HepG2 (cell line): Measurements from ENCODE around the gene PLPPR3. TPM values are rescaled to one million over a fixed set of nuclear protein-coding genes. Genes with fewer than 3 reads are reported as not detected.
A peak's percentile ranks its signal among the peaks of the same experiment; 100 is the strongest.

Source experiments
- ATAC-seq: fragments of 200-7000 bp; cut with Tn5 transposase; 3 replicates; pipeline ENCODE4 v1.9.1; 2020; ENCODE audit warnings: mild to moderate bottlenecking, moderate library complexity
- BruUV-seq: library from RNA; stranded (reverse); fragments of 400-500 nt; replicated peaks from 2 replicates; lab custom pipeline; 2021; lab: Mats Ljungman, UMichigan
- CTCF ChIA-PET: fragments of 300-600 bp; formaldehyde crosslinking; extraction: SDS; loops from one replicate; lab custom pipeline; 2021; ENCODE audit warnings: low total read pairs, inconsistent platforms, low intra/inter-chr PET ratio; lab: Yijun Ruan, JAX
- POLR2A ChIA-PET: fragments of 350-600 bp; sonication (Branson Sonifier 250); formaldehyde crosslinking; loops from one replicate; lab custom pipeline; 2020; ENCODE audit warnings: antibody characterized with exemption, inconsistent platforms; lab: Yijun Ruan, JAX
- DNase-seq: peaks from one replicate; pipeline ENCODE4 v3.0.0-alpha.2; 2015; ENCODE audit warnings: low spot score
- FAIRE-seq: peaks from 3 replicates; lab custom pipeline; 2011; peaks lifted over from hg19 to GRCh38; lab: Jason Lieb, UNC
- H2AFZ ChIP-seq: one replicate; pipeline ENCODE4 v1.6.1; 2011; ENCODE audit warnings: low read length, inconsistent platforms
- H3K27ac ChIP-seq: fragments of 300-600 bp; 3 replicates; pipeline ENCODE4 v1.8.0; 2011; ENCODE audit warnings: mixed run types, mild to moderate bottlenecking, mixed read lengths, low read length, inconsistent platforms; ENCODE audit not compliant: insufficient read depth; ENCODE audit errors: extremely low read length
- H3K27me3 ChIP-seq, 2 experiments: fragments of 200-600 bp in 1 of 2; 2 replicates in 1 of 2; 3 replicates in 1 of 2; pipeline versions ENCODE4 v1.6.0 to v1.8.0; 2011; ENCODE audit warnings: low read length in 2 of 2, mild to moderate bottlenecking in 2 of 2, moderate library complexity in 2 of 2, inconsistent platforms in 1 of 2; ENCODE audit not compliant: insufficient read depth in 2 of 2, control insufficient read depth in 1 of 2
- H3K36me3 ChIP-seq, 2 experiments: fragments of 200-600 bp in 1 of 2; replicated peaks in 1 of 2; 2 replicates in 1 of 2; 3 replicates in 1 of 2; pipeline versions ENCODE4 v1.5.1 to v1.8.0; 2011; ENCODE audit warnings: low read length in 2 of 2, inconsistent platforms in 1 of 2; ENCODE audit not compliant: insufficient read depth in 2 of 2, control insufficient read depth in 1 of 2
- H3K4me1 ChIP-seq: 2 replicates; pipeline ENCODE4 v1.5.1; 2012; ENCODE audit warnings: low read length, inconsistent platforms; ENCODE audit not compliant: insufficient read depth
- H3K4me2 ChIP-seq: 2 replicates; pipeline ENCODE4 v1.6.0; 2011; ENCODE audit warnings: low read depth, low read length, inconsistent platforms
- H3K4me3 ChIP-seq, 3 experiments: fragments of 200-600 bp in 1 of 3; sonication (generic), shearing (Covaris generic) in 1 of 3; replicated peaks in 1 of 3; 2 replicates each; pipeline ENCODE4 v1.5.1; 2011 to 2016; ENCODE audit warnings: low read length in 3 of 3, inconsistent platforms in 2 of 3, low read depth in 2 of 3, mild to moderate bottlenecking in 2 of 3, control low read depth in 1 of 3, mixed read lengths in 1 of 3; ENCODE audit not compliant: insufficient read depth in 1 of 3
- H3K79me2 ChIP-seq: one replicate; pipeline ENCODE4 v1.6.1; 2011; ENCODE audit warnings: low read length, inconsistent platforms; ENCODE audit not compliant: insufficient read depth
- H3K9ac ChIP-seq: 2 replicates; pipeline ENCODE4 v1.6.0; 2011; ENCODE audit warnings: mild to moderate bottlenecking, low read depth, low read length, inconsistent platforms; ENCODE audit not compliant: insufficient read depth
- H3K9me3 ChIP-seq: 2 replicates; pipeline ENCODE4 v1.5.1; 2012; ENCODE audit warnings: mild to moderate bottlenecking, low read length
- H4K20me1 ChIP-seq: 2 replicates; pipeline ENCODE4 v1.6.0; 2011; ENCODE audit warnings: inconsistent platforms, mild to moderate bottlenecking, low read length, moderate library complexity; ENCODE audit not compliant: insufficient read depth
- AGO1 ChIP-seq: fragments of 200-400 bp; formaldehyde crosslinking; IDR thresholded peaks from 2 replicates; pipeline ENCODE4 v1.6.1; 2017; ENCODE audit warnings: mild to moderate bottlenecking, low read depth, low read length, moderate library complexity; ENCODE audit not compliant: poor library complexity, severe bottlenecking
- EED ChIP-seq: sonication (generic); formaldehyde crosslinking; IDR thresholded peaks from 2 replicates; pipeline ENCODE4 v1.5.0; 2020; ENCODE audit warnings: mild to moderate bottlenecking, missing genetic modification reagents
- SRSF1 ChIP-seq: fragments of 200-400 bp; formaldehyde crosslinking; optimal IDR thresholded peaks from 2 replicates; pipeline ENCODE3; 2017; ENCODE audit warnings: mild to moderate bottlenecking, low read depth, low read length, moderate library complexity
- TCF7L2 ChIP-seq: IDR thresholded peaks from 2 replicates; pipeline ENCODE4 v1.6.1; 2011; ENCODE audit warnings: mild to moderate bottlenecking, low read depth, low read length, moderate library complexity
- WGBS: methylation state at CpG from one replicate; pipeline ENCODE4 v1.1.6; 2017; ENCODE audit warnings: low lambda C conversion rate; 5-methylcytosine and 5-hydroxymethylcytosine counted together
- in situ Hi-C: cut with HindIII; loops from 2 replicates; pipeline ENCODE4 v1.10.0; 2017; ENCODE audit warnings: low pct_unique_long_range_greater_than_20kb; ENCODE audit not compliant: extremely low pct_ligation_motif_present
- intact Hi-C: fragments of 100-400 bp; cut with micrococcal nuclease; formaldehyde crosslinking; loops from one replicate; pipeline ENCODE4 v1.10.0; 2022; ENCODE audit not compliant: unreplicated experiment
- polyA plus RNA-seq, 8 experiments: library from polyadenylated mRNA; depleted of rRNA in 3 of 8; stranded (reverse) in 7 of 8; unstranded in 1 of 8; fragments of >200 nt; fragmentation: Illumina TruSeq in 4 of 8; extraction: Trizol in 4 of 8; gene quantifications; 2 replicates each; pipeline versions ENCODE4 v1.2.1 to v1.2.3, GENCODE V29; 2011 to 2016; ENCODE audit warnings: low read depth in 4 of 8, missing spikeins in 1 of 8, mixed read lengths in 1 of 8; ENCODE audit not compliant: insufficient read depth in 1 of 8
- total RNA-seq, 5 experiments: library from RNA; depleted of rRNA; stranded (reverse); fragments of >200 nt; fragmentation: Illumina TruSeq; extraction: Trizol; gene quantifications; 2 replicates each; pipeline ENCODE4 v1.2.3, GENCODE V29; 2016; ENCODE audit warnings: low read depth in 1 of 5
- TF ChIP-seq, protein P1 (sequence below): sonication (generic); formaldehyde crosslinking; IDR thresholded peaks from 2 replicates; pipeline ENCODE4 v1.5.0; 2020; ENCODE audit warnings: mild to moderate bottlenecking, missing genetic modification reagents

The PLPPR3 gene
- total and polyA plus RNA-seq, 2 of the 13 experiments (the other 11 are each of a cell fraction or from before 2014, with no cell fraction given) = 0.07 to 0.16 TPM

GRCh38 chr19:867301-867793 is 45.6 kb upstream of the PLPPR3 start:
- Histone ChIP-seq H3K36me3 (peaks cover 3 to 12% of the 10 kb centered on the region in 2 experiments; a peak in 2 of 5 replicates), H3K79me2 (no peaks in the 10 kb centered on the region), H4K20me1 (no peaks in the 10 kb centered on the region), H3K4me2 (no peak overlapping the region), H3K4me1 (no peaks in the 10 kb centered on the region), H3K27ac (no peak overlapping the region), H3K4me3 (no peak overlapping the region), H3K9me3 (no peaks in the 10 kb centered on the region), H2AFZ (no peak overlapping the region)
- CTCF ChIA-PET = no interaction called here
- POLR2A ChIA-PET = interaction anchor here (1.4 kb wide), 1 partner anchor 25 kb away, joined by 3 read pairs; the partner anchor contains the start of gene MED16
- DNase-seq = no peak
- no TSS peak for BruUV-seq
- FAIRE-seq = no peak
- no peak for ATAC-seq
- in situ Hi-C loops = loop anchor here (10.0 kb wide), 1 partner anchor 117 kb away; the partner anchor contains the start of gene WDR18
- intact Hi-C loops = no loop called here
- TF ChIP-seq, protein P1, sequence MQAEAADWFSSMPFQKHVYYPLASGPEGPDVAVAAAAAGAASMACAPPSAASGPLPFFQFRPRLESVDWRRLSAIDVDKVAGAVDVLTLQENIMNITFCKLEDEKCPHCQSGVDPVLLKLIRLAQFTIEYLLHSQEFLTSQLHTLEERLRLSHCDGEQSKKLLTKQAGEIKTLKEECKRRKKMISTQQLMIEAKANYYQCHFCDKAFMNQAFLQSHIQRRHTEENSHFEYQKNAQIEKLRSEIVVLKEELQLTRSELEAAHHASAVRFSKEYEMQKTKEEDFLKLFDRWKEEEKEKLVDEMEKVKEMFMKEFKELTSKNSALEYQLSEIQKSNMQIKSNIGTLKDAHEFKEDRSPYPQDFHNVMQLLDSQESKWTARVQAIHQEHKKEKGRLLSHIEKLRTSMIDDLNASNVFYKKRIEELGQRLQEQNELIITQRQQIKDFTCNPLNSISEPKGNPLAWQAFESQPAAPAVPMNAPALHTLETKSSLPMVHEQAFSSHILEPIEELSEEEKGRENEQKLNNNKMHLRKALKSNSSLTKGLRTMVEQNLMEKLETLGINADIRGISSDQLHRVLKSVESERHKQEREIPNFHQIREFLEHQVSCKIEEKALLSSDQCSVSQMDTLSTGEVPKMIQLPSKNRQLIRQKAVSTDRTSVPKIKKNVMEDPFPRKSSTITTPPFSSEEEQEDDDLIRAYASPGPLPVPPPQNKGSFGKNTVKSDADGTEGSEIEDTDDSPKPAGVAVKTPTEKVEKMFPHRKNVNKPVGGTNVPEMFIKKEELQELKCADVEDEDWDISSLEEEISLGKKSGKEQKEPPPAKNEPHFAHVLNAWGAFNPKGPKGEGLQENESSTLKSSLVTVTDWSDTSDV (CRISPR knock-in tag) = no peak
- no peak for TF ChIP-seq EED (CRISPR knock-in tag)
- no peak for TF ChIP-seq TCF7L2
- peak; percentile 35 for TF ChIP-seq SRSF1
- TF ChIP-seq AGO1 = peak; percentile 4
- TF ChIP-seq, all 625 proteins: peak for 2
- Histone ChIP-seq H3K27me3 (no peaks in the 10 kb centered on the region), H3K9ac (no peak overlapping the region)
- WGBS = 91% methylated on average over 7 of the region's 16 CpGs
